Stimulated activated CD8-positive, alpha-beta memory T cell treated with anti-CD3 and anti-CD28 coated beads, Interleukin-4, amount 100 ng/mL, for 24 hours (primary cell): Measurements from ENCODE around the gene PCDHA1.
"Not testable (repeated sequence)": the region's sequence is repeated elsewhere in the genome, so short reads cannot be mapped to it uniquely, and the experiment has no call there.

Source experiments
- DNase-seq: peaks from one replicate; pipeline ENCODE4 v3.0.0-alpha.2; 2020; ENCODE audit warnings: low read depth

The PCDHA1 gene

DNA sequence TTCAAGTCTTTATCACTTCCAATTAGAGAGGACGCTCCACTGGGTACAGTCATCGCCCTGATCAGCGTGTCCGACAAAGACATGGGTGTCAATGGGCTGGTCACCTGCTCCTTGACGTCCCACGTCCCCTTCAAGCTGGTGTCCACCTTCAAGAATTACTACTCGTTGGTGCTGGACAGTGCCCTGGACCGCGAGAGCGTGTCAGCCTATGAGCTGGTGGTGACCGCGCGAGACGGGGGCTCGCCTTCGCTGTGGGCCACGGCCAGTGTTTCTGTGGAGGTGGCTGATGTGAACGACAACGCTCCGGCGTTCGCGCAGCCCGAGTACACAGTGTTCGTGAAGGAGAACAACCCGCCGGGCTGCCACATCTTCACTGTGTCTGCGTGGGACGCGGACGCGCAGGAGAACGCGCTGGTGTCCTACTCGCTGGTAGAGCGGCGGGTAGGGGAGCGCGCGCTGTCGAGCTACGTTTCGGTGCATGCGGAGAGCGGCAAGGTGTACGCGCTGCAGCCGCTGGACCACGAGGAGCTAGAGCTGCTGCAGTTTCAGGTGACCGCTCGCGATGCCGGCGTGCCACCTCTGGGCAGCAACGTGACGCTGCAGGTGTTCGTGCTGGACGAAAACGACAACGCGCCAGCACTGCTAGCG lies 22.4 kb downstream of the PCDHA1 start:
- DNase-seq = not testable (repeated sequence)

- no peak for DNase-seq
These were observed 22.9 kb downstream of the PCDHA1 start for GRCh38 chr5:140808889-140809291.

DNA sequence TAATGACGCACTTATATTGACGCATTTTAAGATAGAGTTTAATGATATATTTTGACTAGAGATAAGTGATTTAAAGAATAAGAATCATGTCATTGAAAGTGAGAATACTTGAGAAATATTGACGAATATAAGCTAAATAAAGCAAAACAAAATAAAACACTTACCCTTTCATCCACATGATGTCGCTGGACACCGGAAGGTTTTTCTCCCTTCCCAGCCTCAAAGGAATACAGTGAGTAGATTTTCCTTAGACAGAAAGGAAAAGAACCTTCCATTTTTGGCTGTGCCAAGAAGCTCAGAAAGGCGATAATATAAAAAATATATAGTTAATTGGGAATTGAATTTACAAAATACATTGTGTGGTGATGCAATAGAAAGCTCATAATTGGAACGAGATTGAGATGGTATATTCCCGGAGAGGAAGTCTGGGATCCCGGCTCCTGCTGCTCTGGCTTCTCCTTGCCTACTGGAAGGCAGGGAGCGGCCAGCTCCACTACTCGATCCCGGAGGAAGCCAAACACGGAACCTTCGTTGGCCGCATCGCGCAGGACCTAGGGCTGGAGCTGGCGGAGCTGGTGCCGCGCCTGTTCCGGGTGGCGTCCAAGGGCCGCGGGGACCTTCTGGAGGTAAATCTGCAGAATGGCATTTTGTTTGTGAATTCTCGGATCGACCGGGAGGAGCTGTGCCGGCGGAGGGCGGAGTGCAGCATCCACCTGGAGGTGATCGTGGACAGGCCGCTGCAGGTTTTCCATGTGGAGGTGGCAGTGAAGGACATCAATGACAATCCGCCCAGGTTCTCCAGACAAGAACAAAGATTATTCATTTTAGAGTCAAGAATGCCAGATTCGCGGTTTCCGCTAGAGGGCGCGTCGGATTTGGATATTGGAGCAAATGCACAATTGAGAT lies 35.7 kb downstream of the PCDHA1 start, which contains the start of gene PCDHA5:
TSS of gene PCDHA5 (plus strand) at position 239 of the 906 bp plus-strand sequence.
- no peak for DNase-seq

DNA sequence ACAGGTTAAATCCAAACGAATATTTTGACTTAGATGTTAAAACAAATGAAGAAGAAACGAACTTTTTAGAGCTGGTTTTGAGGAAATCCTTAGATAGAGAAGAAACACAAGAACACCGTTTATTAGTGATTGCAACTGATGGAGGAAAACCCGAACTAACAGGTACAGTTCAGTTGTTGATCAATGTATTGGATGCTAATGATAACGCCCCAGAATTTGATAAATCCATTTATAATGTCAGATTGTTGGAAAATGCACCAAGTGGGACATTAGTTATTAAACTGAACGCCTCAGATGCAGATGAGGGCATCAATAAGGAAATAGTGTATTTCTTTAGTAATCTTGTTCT lies 36.3 kb downstream of the PCDHA1 start:
- no peak for DNase-seq

- not testable (repeated sequence) for DNase-seq
These were observed 37.0 kb downstream of the PCDHA1 start for GRCh38 chr5:140822969-140823368.

DNA sequence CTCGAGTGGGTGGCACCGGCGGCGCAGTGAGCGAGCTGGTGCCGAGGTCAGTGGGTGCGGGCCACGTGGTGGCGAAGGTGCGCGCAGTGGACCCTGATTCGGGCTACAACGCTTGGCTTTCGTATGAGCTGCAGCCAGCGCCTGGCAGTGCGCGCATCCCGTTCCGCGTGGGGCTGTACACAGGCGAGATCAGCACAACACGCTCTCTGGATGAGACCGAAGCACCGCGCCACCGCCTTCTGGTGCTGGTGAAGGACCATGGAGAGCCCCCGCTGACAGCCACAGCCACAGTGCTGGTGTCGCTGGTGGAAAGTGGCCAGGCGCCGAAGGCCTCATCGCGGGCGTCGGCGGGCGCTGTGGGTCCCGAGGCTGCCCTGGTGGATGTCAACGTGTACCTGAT lies 37.5 kb downstream of the PCDHA1 start:
- no peak for DNase-seq

GRCh38 chr5:140827704-140828361 lies 41.9 kb downstream of the PCDHA1 start, which contains the start of gene PCDHA6:
PCDHA6 (plus strand) TSS chr5:140827960; CDS start chr5:140828092, 132 bp downstream.
- no peak for DNase-seq

GRCh38 chr5:140828362-140828737 lies 42.4 kb downstream of the PCDHA1 start:
- DNase-seq = no peak

- not testable (repeated sequence) for DNase-seq
These were observed 43.9 kb downstream of the PCDHA1 start for GRCh38 chr5:140829511-140830501.

GRCh38 chr5:140833993-140834392 lies 48.1 kb downstream of the PCDHA1 start, which contains the start of gene PCDHA7:
PCDHA7 (plus strand) TSS chr5:140834269; CDS start chr5:140834384, 115 bp downstream.
- DNase-seq = no peak

DNA sequence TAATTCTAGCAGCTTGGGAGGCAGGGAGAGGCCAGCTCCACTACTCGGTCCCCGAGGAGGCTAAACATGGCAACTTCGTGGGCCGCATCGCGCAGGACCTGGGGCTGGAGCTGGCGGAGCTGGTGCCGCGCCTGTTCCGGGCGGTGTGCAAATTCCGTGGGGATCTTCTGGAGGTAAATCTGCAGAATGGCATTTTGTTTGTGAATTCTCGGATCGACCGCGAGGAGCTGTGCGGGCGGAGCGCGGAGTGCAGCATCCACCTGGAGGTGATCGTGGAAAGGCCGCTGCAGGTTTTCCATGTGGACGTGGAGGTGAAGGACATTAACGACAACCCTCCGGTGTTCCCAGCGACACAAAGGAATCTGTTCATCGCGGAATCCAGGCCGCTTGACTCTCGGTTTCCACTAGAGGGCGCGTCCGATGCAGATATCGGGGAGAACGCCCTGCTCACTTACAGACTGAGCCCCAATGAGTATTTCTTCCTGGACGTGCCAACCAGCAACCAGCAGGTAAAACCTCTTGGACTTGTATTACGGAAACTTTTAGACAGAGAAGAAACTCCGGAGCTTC lies 48.6 kb downstream of the PCDHA1 start:
- not testable (repeated sequence) for DNase-seq

DNA sequence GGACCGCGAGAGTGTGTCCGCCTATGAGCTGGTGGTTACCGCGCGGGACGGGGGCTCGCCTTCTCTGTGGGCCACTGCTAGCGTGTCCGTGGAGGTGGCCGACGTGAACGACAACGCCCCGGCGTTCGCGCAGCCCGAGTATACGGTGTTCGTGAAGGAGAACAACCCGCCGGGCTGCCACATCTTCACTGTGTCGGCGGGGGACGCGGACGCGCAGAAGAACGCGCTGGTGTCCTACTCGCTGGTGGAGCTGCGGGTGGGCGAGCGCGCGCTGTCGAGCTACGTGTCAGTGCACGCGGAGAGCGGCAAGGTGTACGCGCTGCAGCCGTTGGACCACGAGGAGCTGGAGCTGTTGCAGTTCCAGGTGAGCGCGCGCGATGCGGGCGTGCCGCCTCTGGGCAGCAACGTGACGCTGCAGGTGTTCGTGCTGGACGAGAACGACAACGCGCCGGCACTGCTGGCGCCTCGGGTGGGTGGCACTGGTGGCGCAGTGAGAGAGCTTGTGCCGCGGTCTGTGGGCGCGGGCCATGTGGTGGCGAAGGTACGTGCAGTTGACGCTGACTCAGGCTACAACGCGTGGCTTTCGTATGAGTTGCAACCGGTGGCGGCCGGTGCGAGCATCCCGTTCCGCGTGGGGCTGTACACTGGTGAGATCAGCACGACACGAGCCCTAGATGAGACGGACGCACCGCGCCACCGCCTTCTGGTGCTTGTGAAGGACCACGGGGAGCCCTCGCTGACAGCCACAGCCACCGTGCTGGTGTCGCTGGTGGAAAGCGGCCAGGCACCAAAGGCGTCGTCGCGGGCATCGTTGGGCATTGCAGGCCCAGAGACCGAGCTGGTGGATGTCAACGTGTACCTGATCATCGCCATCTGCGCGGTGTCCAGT lies 49.9 kb downstream of the PCDHA1 start:
- no peak for DNase-seq

GRCh38 chr5:140840978-140841962 lies 55.3 kb downstream of the PCDHA1 start, which contains the start of gene PCDHA8:
PCDHA8 (plus strand) TSS chr5:140841187; CDS start chr5:140841322, 135 bp downstream.
- no peak for DNase-seq

DNA sequence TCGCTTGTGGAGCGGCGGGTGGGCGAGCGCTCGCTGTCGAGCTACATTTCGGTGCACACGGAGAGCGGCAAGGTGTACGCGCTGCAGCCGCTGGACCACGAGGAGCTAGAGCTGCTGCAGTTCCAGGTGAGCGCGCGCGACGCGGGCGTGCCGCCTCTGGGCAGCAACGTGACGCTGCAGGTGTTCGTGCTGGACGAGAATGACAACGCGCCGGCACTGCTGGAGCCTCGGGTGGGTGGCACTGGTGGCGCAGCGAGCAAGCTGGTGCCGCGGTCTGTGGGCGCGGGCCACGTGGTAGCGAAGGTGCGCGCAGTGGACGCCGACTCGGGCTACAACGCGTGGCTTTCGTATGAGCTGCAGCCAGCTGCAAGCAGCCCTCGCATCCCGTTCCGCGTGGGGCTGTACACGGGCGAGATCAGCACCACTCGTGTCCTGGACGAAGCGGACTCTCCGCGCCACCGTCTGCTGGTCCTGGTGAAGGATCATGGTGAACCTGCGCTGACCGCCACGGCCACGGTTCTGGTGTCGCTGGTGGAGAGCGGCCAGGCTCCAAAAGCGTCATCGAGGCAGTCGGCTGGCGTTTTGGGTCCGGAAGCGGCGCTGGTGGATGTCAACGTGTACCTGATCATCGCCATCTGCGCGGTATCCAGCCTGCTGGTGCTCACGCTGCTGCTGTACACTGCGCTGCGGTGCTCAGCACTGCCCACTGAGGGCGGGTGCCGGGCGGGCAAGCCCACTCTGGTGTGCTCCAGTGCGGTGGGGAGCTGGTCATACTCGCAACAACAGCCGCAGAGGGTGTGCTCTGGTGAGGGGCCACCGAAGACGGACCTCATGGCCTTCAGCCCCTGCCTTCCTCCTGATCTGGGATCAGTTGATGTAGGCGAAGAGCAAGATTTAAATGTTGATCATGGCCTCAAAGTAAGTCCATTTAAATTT lies 57.1 kb downstream of the PCDHA1 start:
- DNase-seq = no peak

GRCh38 chr5:140848139-140849102 lies 62.5 kb downstream of the PCDHA1 start, which contains the start of gene PCDHA9:
PCDHA9 (plus strand) TSS chr5:140848382; CDS start chr5:140848496, 114 bp downstream.
- not testable (repeated sequence) for DNase-seq
